Vagina (tissue), 2 donors: ENCODE results near the gene TRIM72. TPM values are rescaled to one million over a fixed set of nuclear protein-coding genes. Genes with fewer than 3 reads are reported as not detected.

Experiments
- DNase-seq, 2 donors: peaks; one replicate each; pipeline ENCODE4 v3.0.0-alpha.2; 2017; ENCODE audit errors: extremely low spot score in 2 of 2
- H3K27ac ChIP-seq: fragments of 200-600 bp; sonication (generic); one replicate; pipeline ENCODE4 v1.5.1; 2019
- H3K27me3 ChIP-seq: fragments of 200-600 bp; sonication (generic); one replicate; pipeline ENCODE4 v1.5.1; 2019
- H3K36me3 ChIP-seq, 2 donors: fragments of 200-600 bp; sonication (generic); one replicate each; pipeline ENCODE4 v1.5.1; 2017 to 2019
- H3K4me1 ChIP-seq: fragments of 200-600 bp; sonication (generic); one replicate; pipeline ENCODE4 v1.5.1; 2019
- H3K4me3 ChIP-seq, 2 donors: fragments of 200-600 bp; sonication (generic); 1 replicate in 1 of 2; 2 replicates in 1 of 2; pipeline ENCODE4 v1.5.1; 2016 to 2019
- H3K9me3 ChIP-seq: fragments of 200-600 bp; sonication (generic); one replicate; pipeline ENCODE4 v1.5.1; 2019
- POLR2A ChIP-seq, 2 donors: fragments of 450-650 bp; IDR thresholded peaks; one replicate each; pipeline ENCODE4 v1.6.1; 2017; ENCODE audit warnings: antibody characterized with exemption in 2 of 2, mild to moderate bottlenecking in 2 of 2, moderate library complexity in 2 of 2
- POLR2AphosphoS5 ChIP-seq, 2 donors: sonication (generic); formaldehyde crosslinking; IDR thresholded peaks; one replicate each; pipeline ENCODE4 v1.9.0; 2017; ENCODE audit warnings: antibody characterized with exemption in 2 of 2, mild to moderate bottlenecking in 2 of 2, low read depth in 1 of 2; ENCODE audit not compliant: insufficient read depth in 1 of 2
- intact Hi-C: fragments of 100-400 bp; cut with DNase I; formaldehyde crosslinking; loops from one replicate; pipeline ENCODE4 v1.15.1; 2023
- total RNA-seq: library from RNA; depleted of rRNA; stranded (reverse); fragments of >200 nt; gene quantifications from one replicate; pipeline ENCODE4 v1.2.3, GENCODE V29; 2016
- TF ChIP-seq, protein P1 (sequence below), 3 experiments: fragments of 450-650 bp in 2 of 3; fragments of 200-600 bp in 1 of 3; sonication (generic) in 1 of 3; IDR thresholded peaks; one replicate each; pipeline ENCODE4 v1.5.1; 2017 to 2019; ENCODE audit warnings: antibody characterized with exemption in 3 of 3, mild to moderate bottlenecking in 2 of 3, moderate library complexity in 2 of 3

Gene TRIM72
- total RNA-seq, 1 donor from 2014 or later, result not detected

DNA sequence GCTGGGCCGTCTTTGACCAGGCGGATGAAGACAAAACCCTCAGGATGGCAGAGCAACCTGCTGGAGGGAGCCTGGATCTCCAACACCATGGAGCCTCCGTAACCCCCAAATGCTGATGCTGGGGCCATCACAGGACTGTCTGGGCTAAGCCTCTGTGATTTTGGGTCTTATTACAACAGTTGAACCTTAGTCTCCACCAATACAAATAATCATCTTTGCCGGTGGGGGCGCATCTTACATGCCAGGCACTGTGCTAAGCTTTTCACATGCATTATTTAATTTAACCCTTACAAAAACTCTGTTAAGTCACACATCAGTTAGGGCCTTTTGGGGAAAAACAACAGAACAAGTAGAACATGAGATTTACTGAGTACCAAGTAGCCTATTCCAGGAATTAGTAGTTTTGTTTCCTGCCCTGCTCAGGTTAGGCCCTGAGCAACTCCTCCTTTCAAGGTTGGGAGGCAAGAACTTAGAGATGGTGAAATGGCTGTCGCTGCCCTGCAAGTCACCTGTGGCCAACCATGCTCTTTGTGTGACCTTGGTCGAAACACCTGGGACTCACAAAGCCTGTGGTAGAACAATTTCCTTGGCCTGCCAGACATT is 37.0 kb downstream of the TRIM72 start:
- H3K4me3 ChIP-seq, result no peak overlapping the region
- intact Hi-C loops, result no loop called here
- H3K27ac ChIP-seq, result no peak overlapping the region
- no peaks in the 10 kb centered on the region for H3K9me3 ChIP-seq
- H3K4me1 ChIP-seq, result no peaks in the 10 kb centered on the region
- TF ChIP-seq, protein P1, sequence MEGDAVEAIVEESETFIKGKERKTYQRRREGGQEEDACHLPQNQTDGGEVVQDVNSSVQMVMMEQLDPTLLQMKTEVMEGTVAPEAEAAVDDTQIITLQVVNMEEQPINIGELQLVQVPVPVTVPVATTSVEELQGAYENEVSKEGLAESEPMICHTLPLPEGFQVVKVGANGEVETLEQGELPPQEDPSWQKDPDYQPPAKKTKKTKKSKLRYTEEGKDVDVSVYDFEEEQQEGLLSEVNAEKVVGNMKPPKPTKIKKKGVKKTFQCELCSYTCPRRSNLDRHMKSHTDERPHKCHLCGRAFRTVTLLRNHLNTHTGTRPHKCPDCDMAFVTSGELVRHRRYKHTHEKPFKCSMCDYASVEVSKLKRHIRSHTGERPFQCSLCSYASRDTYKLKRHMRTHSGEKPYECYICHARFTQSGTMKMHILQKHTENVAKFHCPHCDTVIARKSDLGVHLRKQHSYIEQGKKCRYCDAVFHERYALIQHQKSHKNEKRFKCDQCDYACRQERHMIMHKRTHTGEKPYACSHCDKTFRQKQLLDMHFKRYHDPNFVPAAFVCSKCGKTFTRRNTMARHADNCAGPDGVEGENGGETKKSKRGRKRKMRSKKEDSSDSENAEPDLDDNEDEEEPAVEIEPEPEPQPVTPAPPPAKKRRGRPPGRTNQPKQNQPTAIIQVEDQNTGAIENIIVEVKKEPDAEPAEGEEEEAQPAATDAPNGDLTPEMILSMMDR (IDR thresholded peaks at IDR 0.05), result no peak
- TF ChIP-seq POLR2A (IDR thresholded peaks at IDR 0.05), result no peak
- no peak for TF ChIP-seq POLR2AphosphoS5 (IDR thresholded peaks at IDR 0.05; ENCODE audit: insufficient read depth in 1 of 2, low read depth in 1 of 2)
- H3K27me3 ChIP-seq, result no peaks in the 10 kb centered on the region
- H3K36me3 ChIP-seq, result no peaks in the 10 kb centered on the region
- no peak for DNase-seq

DNA sequence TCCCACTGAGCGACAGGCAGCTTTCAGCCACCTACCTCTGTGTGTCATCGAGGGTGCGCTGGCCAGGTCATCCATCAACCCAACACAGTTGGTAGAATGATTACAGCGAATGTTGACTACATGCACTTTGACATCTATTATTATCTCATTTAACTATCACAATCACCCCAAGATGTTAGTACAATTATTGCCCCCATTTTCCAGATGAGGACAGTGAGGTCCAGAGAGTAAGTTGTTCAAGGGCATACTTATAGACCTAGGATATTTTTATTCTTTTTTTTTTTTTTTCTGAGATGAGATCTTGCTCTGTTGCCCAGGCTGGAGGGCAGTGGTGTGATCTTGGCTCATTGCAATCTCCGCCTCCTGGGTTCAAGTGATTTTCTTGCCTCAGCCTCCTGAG is 37.5 kb downstream of the TRIM72 start:
- no peak for TF ChIP-seq POLR2A (IDR thresholded peaks at IDR 0.05)
- TF ChIP-seq, protein P1 (IDR thresholded peaks at IDR 0.05), result no peak
- TF ChIP-seq POLR2AphosphoS5 (IDR thresholded peaks at IDR 0.05; ENCODE audit: insufficient read depth in 1 of 2, low read depth in 1 of 2), result no peak
- no peaks in the 10 kb centered on the region for H3K9me3 ChIP-seq
- no peaks in the 10 kb centered on the region for H3K27me3 ChIP-seq
- no peak overlapping the region for H3K4me3 ChIP-seq
- intact Hi-C loops, result no loop called here
- H3K4me1 ChIP-seq, result no peaks in the 10 kb centered on the region
- H3K27ac ChIP-seq, result no peak overlapping the region
- DNase-seq, result no peak
- no peaks in the 10 kb centered on the region for H3K36me3 ChIP-seq

DNA sequence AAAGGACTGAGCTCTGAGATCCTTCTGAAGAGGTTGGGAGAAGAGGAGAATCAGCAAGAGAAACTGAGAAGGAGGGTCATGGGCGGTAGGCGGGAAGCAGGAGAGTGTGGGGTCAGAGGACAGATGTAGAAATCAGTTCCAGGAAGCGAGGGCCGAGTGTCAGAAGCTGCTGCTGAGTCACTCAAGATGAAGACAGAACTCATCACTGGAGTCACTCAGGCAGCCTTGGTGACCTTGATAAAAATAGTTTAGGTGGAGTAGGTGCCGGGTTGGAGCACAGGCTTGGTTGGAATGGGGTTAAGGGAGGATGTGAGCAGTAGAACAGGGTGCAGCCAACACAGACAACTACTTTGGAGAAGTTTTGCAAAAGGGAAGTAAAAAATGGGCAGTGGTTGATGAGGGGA is 39.7 kb downstream of the TRIM72 start:
- H3K36me3 ChIP-seq, result no peaks in the 10 kb centered on the region
- H3K27me3 ChIP-seq, result no peaks in the 10 kb centered on the region
- no peak for DNase-seq
- H3K4me3 ChIP-seq, result no peak overlapping the region
- no peak overlapping the region for H3K27ac ChIP-seq
- intact Hi-C loops, result no loop called here
- no peak for TF ChIP-seq POLR2AphosphoS5 (IDR thresholded peaks at IDR 0.05; ENCODE audit: insufficient read depth in 1 of 2, low read depth in 1 of 2)
- no peaks in the 10 kb centered on the region for H3K9me3 ChIP-seq
- no peaks in the 10 kb centered on the region for H3K4me1 ChIP-seq

DNA sequence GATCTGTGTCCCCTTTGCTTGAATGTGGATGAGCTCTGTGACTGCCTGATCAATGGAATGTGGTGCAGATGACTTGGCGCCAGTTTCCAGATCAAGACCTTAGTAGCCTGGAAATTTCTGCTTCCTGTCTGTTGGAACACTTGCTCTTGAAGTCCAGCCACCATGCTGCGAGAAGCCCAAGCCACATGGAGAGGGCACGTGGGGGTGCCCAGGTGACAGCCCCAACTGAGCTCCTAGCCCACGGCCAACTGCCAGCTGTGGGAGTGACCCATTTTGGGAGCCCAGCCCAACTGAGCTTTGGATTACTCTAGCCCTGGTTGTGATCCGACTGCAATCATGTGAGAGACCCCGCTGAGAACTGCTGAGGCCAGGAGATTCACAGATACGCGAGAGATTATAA is 42.5 kb downstream of the TRIM72 start:
- DNase-seq, result no peak
- Histone ChIP-seq H3K36me3 (no peaks in the 10 kb centered on the region), H3K4me3 (no peak overlapping the region), H3K27ac (no peak overlapping the region), H3K27me3 (no peaks in the 10 kb centered on the region), H3K4me1 (no peaks in the 10 kb centered on the region), H3K9me3 (no peaks in the 10 kb centered on the region)
- intact Hi-C loops, result no loop called here
- TF ChIP-seq, protein P1 (IDR thresholded peaks at IDR 0.05), result no peak
- TF ChIP-seq POLR2A (IDR thresholded peaks at IDR 0.05), result no peak
- TF ChIP-seq POLR2AphosphoS5 (IDR thresholded peaks at IDR 0.05; ENCODE audit: insufficient read depth in 1 of 2, low read depth in 1 of 2), result no peak

DNA sequence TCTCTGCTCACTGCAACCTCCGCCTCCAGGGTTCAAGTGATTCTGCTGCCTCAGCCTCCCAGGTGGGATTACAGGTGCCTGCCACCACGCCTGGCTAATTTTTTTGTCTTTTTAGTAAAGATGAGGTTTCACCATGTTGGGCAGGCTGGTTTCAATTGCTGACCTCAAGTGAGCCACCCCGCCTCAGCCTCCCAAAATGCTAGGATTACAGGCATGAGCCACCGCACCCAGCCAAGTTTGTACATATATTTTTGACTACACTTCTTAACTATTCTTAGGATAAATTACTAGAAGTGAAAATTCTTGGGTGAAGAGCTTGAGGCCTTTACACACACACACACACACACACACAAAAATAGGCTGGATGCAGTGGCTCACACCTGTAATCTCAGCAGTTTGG is 44.4 kb downstream of the TRIM72 start:
- no peak for DNase-seq

More for the DNA sequence above, 44.4 kb downstream of the TRIM72 start:
- Histone ChIP-seq H3K9me3 (no peaks in the 10 kb centered on the region), H3K36me3 (no peaks in the 10 kb centered on the region), H3K4me1 (no peaks in the 10 kb centered on the region), H3K4me3 (no peak overlapping the region), H3K27ac (no peak overlapping the region), H3K27me3 (no peaks in the 10 kb centered on the region)
- TF ChIP-seq POLR2A (IDR thresholded peaks at IDR 0.05), result no peak
- TF ChIP-seq, protein P1 (IDR thresholded peaks at IDR 0.05), result no peak
- no peak for TF ChIP-seq POLR2AphosphoS5 (IDR thresholded peaks at IDR 0.05; ENCODE audit: insufficient read depth in 1 of 2, low read depth in 1 of 2)
- intact Hi-C loops, result no loop called here
